ENCODE data around the gene SPINT3. TPM values are rescaled to one million over a fixed set of nuclear protein-coding genes. Genes with fewer than 3 reads are reported as not detected.

Gene SPINT3
- total and polyA plus RNA-seq, 10 of the 15 experiments (the other 5 are each of a cell fraction or from before 2014, with no cell fraction given), result not detected

- WGBS (ENCODE audit: insufficient coverage, insufficient replicate concordance, low lambda C conversion rate, missing lambda C conversion rate), result 5% methylated on average over 1 of the region's 1 CpG
- no peak overlapping the region for H3K9ac ChIP-seq (ENCODE audit: control insufficient read depth, insufficient read depth, low read length)
- no peaks in the 10 kb centered on the region for H3K4me1 ChIP-seq (ENCODE audit: control insufficient read depth, insufficient read depth, low read length)
- no peaks in the 10 kb centered on the region for H3K36me3 ChIP-seq (ENCODE audit: control insufficient read depth in 2 of 2, insufficient read depth in 2 of 2, low read length in 1 of 2)
- H3K27ac ChIP-seq (ENCODE audit: control insufficient read depth, insufficient read depth), result no peak overlapping the region
- H2AFZ ChIP-seq (ENCODE audit: control insufficient read depth, low read depth, low read length), result no peak overlapping the region
- TF ChIP-seq BRCA1 (IDR thresholded peaks at IDR 0.05; ENCODE audit: low read depth, low read length) (no peak), EED (IDR thresholded peaks at IDR 0.05; ENCODE audit: low read depth) (no peak), NRF1 (conservative IDR thresholded peaks at IDR 0.05; ENCODE audit: low read depth, low read length) (no peak)
- no peaks in the 10 kb centered on the region for H3K9me3 ChIP-seq (replicated peaks; ENCODE audit: control insufficient read depth, insufficient read depth, low read length)
- FAIRE-seq (no peak), DNase-seq (ENCODE audit: low read depth, low spot score) (no peak), ATAC-seq (no peak)
- BruUV-seq (replicated peaks), result no TSS peak
- CTCF ChIA-PET, result no interaction called here
- SMC1A ChIA-PET (ENCODE audit: uncharacterized antibody, unreplicated experiment), result no interaction called here
- H3K27me3 ChIP-seq (replicated peaks in 1 of 2; ENCODE audit: control insufficient read depth in 2 of 2, insufficient read depth in 2 of 2, low read length in 1 of 2), result peaks cover 0 to 2% of the 10 kb centered on the region in 2 experiments; a peak in 2 of 4 replicates
- no peak overlapping the region for H3K4me2 ChIP-seq (ENCODE audit: control insufficient read depth, insufficient read depth)
- H4K20me1 ChIP-seq (ENCODE audit: control insufficient read depth, insufficient read depth), result no peaks in the 10 kb centered on the region
- in situ Hi-C loops (cut with MboI) (no loop called here), intact Hi-C loops (cut with micrococcal nuclease; ENCODE audit: unreplicated experiment) (no loop called here)
- H3K4me3 ChIP-seq, result no peak overlapping the region
- RAD21 ChIA-PET (ENCODE audit: unreplicated experiment), result no interaction called here
- POLR2A ChIA-PET, result no interaction called here
- H3K79me2 ChIP-seq (ENCODE audit: control insufficient read depth, insufficient read depth, low read length), result no peaks in the 10 kb centered on the region
Observed at GRCh38 chr20:45489083-45489531, 26.3 kb downstream of the SPINT3 start.

DNA sequence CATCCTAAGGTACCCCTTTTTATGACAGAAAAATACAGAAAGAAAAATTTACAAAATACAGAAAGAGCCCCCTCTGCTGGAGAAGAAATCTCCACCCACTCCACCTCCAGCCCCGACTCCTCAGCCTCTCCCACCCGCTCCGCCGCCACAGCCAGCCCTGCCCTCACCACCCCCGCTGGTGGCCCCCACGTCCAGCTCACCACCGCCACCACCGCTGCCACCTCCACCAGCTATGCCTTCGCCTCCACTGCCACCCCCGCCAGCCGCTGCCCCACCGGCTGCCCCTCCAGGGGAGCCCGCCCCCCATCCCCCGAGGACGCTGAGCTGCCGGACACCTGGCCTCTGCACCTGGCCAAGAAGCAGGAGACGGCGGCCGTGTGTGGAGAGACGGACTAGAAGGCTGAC, 28.2 kb downstream of the SPINT3 start:
- in situ Hi-C loops (cut with MboI) (no loop called here), intact Hi-C loops (cut with micrococcal nuclease; ENCODE audit: unreplicated experiment) (no loop called here)
- H3K4me3 ChIP-seq, result no peak overlapping the region
- SMC1A ChIA-PET (ENCODE audit: uncharacterized antibody, unreplicated experiment), result no interaction called here
- TF ChIP-seq, protein P1, sequence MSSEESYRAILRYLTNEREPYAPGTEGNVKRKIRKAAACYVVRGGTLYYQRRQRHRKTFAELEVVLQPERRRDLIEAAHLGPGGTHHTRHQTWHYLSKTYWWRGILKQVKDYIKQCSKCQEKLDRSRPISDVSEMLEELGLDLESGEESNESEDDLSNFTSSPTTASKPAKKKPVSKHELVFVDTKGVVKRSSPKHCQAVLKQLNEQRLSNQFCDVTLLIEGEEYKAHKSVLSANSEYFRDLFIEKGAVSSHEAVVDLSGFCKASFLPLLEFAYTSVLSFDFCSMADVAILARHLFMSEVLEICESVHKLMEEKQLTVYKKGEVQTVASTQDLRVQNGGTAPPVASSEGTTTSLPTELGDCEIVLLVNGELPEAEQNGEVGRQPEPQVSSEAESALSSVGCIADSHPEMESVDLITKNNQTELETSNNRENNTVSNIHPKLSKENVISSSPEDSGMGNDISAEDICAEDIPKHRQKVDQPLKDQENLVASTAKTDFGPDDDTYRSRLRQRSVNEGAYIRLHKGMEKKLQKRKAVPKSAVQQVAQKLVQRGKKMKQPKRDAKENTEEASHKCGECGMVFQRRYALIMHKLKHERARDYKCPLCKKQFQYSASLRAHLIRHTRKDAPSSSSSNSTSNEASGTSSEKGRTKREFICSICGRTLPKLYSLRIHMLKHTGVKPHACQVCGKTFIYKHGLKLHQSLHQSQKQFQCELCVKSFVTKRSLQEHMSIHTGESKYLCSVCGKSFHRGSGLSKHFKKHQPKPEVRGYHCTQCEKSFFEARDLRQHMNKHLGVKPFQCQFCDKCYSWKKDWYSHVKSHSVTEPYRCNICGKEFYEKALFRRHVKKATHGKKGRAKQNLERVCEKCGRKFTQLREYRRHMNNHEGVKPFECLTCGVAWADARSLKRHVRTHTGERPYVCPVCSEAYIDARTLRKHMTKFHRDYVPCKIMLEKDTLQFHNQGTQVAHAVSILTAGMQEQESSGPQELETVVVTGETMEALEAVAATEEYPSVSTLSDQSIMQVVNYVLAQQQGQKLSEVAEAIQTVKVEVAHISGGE (CRISPR knock-in tag; IDR thresholded peaks at IDR 0.05), result no peak
- TF ChIP-seq SMAD1 (IDR thresholded peaks at IDR 0.05; ENCODE audit: low read depth, partially characterized antibody), result no peak
- TF ChIP-seq, protein P2, sequence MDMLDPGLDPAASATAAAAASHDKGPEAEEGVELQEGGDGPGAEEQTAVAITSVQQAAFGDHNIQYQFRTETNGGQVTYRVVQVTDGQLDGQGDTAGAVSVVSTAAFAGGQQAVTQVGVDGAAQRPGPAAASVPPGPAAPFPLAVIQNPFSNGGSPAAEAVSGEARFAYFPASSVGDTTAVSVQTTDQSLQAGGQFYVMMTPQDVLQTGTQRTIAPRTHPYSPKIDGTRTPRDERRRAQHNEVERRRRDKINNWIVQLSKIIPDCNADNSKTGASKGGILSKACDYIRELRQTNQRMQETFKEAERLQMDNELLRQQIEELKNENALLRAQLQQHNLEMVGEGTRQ (IDR thresholded peaks at IDR 0.05; ENCODE audit: borderline replicate concordance, low read depth, low read length), result no peak
- TF ChIP-seq, protein P3, sequence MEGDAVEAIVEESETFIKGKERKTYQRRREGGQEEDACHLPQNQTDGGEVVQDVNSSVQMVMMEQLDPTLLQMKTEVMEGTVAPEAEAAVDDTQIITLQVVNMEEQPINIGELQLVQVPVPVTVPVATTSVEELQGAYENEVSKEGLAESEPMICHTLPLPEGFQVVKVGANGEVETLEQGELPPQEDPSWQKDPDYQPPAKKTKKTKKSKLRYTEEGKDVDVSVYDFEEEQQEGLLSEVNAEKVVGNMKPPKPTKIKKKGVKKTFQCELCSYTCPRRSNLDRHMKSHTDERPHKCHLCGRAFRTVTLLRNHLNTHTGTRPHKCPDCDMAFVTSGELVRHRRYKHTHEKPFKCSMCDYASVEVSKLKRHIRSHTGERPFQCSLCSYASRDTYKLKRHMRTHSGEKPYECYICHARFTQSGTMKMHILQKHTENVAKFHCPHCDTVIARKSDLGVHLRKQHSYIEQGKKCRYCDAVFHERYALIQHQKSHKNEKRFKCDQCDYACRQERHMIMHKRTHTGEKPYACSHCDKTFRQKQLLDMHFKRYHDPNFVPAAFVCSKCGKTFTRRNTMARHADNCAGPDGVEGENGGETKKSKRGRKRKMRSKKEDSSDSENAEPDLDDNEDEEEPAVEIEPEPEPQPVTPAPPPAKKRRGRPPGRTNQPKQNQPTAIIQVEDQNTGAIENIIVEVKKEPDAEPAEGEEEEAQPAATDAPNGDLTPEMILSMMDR (IDR thresholded peaks at IDR 0.05 in 2 of 3, conservative IDR thresholded peaks at IDR 0.05 in 1 of 3; ENCODE audit: control insufficient read depth in 2 of 3, extremely low read depth in 1 of 3, insufficient read depth in 1 of 3, low read depth in 3 of 3, low read length in 3 of 3), result 0 out of 6 replicates have a peak, but pooled peaks of 2 of the 3 experiments have one; percentile 7 to 11
- TF ChIP-seq, protein P4, sequence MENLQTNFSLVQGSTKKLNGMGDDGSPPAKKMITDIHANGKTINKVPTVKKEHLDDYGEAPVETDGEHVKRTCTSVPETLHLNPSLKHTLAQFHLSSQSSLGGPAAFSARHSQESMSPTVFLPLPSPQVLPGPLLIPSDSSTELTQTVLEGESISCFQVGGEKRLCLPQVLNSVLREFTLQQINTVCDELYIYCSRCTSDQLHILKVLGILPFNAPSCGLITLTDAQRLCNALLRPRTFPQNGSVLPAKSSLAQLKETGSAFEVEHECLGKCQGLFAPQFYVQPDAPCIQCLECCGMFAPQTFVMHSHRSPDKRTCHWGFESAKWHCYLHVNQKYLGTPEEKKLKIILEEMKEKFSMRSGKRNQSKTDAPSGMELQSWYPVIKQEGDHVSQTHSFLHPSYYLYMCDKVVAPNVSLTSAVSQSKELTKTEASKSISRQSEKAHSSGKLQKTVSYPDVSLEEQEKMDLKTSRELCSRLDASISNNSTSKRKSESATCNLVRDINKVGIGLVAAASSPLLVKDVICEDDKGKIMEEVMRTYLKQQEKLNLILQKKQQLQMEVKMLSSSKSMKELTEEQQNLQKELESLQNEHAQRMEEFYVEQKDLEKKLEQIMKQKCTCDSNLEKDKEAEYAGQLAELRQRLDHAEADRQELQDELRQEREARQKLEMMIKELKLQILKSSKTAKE (IDR thresholded peaks at IDR 0.05; ENCODE audit: low read depth, poor library complexity, severe bottlenecking), result no peak
- no peaks in the 10 kb centered on the region for H3K36me3 ChIP-seq (ENCODE audit: control insufficient read depth in 2 of 2, insufficient read depth in 2 of 2, low read length in 1 of 2)
- RAD21 ChIA-PET (ENCODE audit: unreplicated experiment), result no interaction called here
- H4K20me1 ChIP-seq (ENCODE audit: control insufficient read depth, insufficient read depth), result no peaks in the 10 kb centered on the region
- WGBS (ENCODE audit: insufficient coverage, insufficient replicate concordance, low lambda C conversion rate, missing lambda C conversion rate), result 21% methylated on average over 18 of the region's 20 CpGs
- no peak overlapping the region for H3K27ac ChIP-seq (ENCODE audit: control insufficient read depth, insufficient read depth)
- peaks cover 0 to 2% of the 10 kb centered on the region in 2 experiments; a peak in 2 of 4 replicates for H3K27me3 ChIP-seq (replicated peaks in 1 of 2; ENCODE audit: control insufficient read depth in 2 of 2, insufficient read depth in 2 of 2, low read length in 1 of 2)
- no peak overlapping the region for H3K4me2 ChIP-seq (ENCODE audit: control insufficient read depth, insufficient read depth)
- peak; percentile 45; the same call in 2 of the 3 replicates for ATAC-seq
- no peaks in the 10 kb centered on the region for H3K9me3 ChIP-seq (replicated peaks; ENCODE audit: control insufficient read depth, insufficient read depth, low read length)
- no peak for FAIRE-seq
- H3K79me2 ChIP-seq (ENCODE audit: control insufficient read depth, insufficient read depth, low read length), result no peaks in the 10 kb centered on the region
- CTCF ChIA-PET, result no interaction called here
- H3K4me1 ChIP-seq (ENCODE audit: control insufficient read depth, insufficient read depth, low read length), result no peaks in the 10 kb centered on the region
- POLR2A ChIA-PET, result no interaction called here
- BruUV-seq (replicated peaks), result no TSS peak
- H3K9ac ChIP-seq (ENCODE audit: control insufficient read depth, insufficient read depth, low read length), result no peak overlapping the region
- no peak overlapping the region for H2AFZ ChIP-seq (ENCODE audit: control insufficient read depth, low read depth, low read length)
- DNase-seq (ENCODE audit: low read depth, low spot score), result no peak

Measured in GM12878 (cell line).